MM.1S (cell line): ENCODE data around the gene ZNF678.

ENCODE experiments used
- CTCF ChIP-seq: fragments of 300-600 bp; sonication (generic); IDR thresholded peaks from 2 replicates; pipeline ENCODE4 v1.5.1; 2016; ENCODE audit warnings: antibody characterized with exemption, low read length, mixed read lengths
- EZH2 ChIP-seq: fragments of 300-600 bp; sonication (generic); optimal IDR thresholded peaks from 2 replicates; pipeline ENCODE3; 2017; ENCODE audit warnings: low read depth, mild to moderate bottlenecking, antibody characterized with exemption, low read length, mixed read lengths
- EZH2phosphoT487 ChIP-seq: fragments of 300-600 bp; sonication (generic); IDR thresholded peaks from 2 replicates; pipeline ENCODE4 v1.6.1; 2018; ENCODE audit warnings: antibody characterized with exemption, low read length

GRCh38 chr1:227685807-227686206 is 122.5 kb downstream of the ZNF678 start:
- TF ChIP-seq CTCF = no peak
- no peak for TF ChIP-seq EZH2phosphoT487
- no peak for TF ChIP-seq EZH2
